Gastrocnemius medialis (tissue), 4 donors: ENCODE results near the gene ABHD17B. TPM values are rescaled to one million over a fixed set of nuclear protein-coding genes. Genes with fewer than 3 reads are reported as not detected.
"Not testable (repeated sequence)": the region's sequence is repeated elsewhere in the genome, so short reads cannot be mapped to it uniquely, and the experiment has no call there.

Experiments used
- ATAC-seq, 2 donors: fragments of 150-250 bp; one replicate each; pipeline ENCODE4 v1.9.1; 2016
- DNase-seq, 2 donors: peaks; one replicate each; pipeline ENCODE4 v3.0.0-alpha.2; 2019
- H3K27ac ChIP-seq, 4 donors: fragments of 200-600 bp; sonication (generic); 1 replicate in 1 of 4; 2 replicates in 3 of 4; pipeline ENCODE4 v1.5.1; 2016 to 2018; ENCODE audit warnings: mild to moderate bottlenecking in 2 of 4, moderate library complexity in 1 of 4
- H3K27me3 ChIP-seq, 3 donors: fragments of 200-600 bp; sonication (generic) in 2 of 3; 1 replicate in 1 of 3; 2 replicates in 2 of 3; pipeline versions ENCODE4 v1.5.1 to v1.6.0; 2016 to 2019; ENCODE audit warnings: mild to moderate bottlenecking in 1 of 3, moderate library complexity in 1 of 3
- H3K36me3 ChIP-seq, 2 donors: fragments of 200-600 bp; sonication (generic) in 1 of 2; one replicate each; pipeline ENCODE4 v1.5.1; 2017 to 2018
- H3K4me1 ChIP-seq, 2 donors: fragments of 200-600 bp; sonication (generic) in 1 of 2; one replicate each; pipeline ENCODE4 v1.5.1; 2016 to 2017; ENCODE audit warnings: mild to moderate bottlenecking in 2 of 2
- H3K4me3 ChIP-seq, 4 donors: fragments of 200-600 bp; sonication (generic) in 3 of 4; 1 replicate in 1 of 4; 2 replicates in 3 of 4; pipeline ENCODE4 v1.5.1; 2016 to 2019; ENCODE audit warnings: mild to moderate bottlenecking in 2 of 4
- H3K9me3 ChIP-seq, 3 donors: fragments of 200-600 bp; sonication (generic) in 2 of 3; 1 replicate in 1 of 3; 2 replicates in 2 of 3; pipeline ENCODE4 v1.5.1; 2016 to 2019
- CTCF ChIP-seq, 5 experiments: fragments of 450-650 bp in 3 of 5; fragments of 200-600 bp in 2 of 5; sonication (generic) in 2 of 5; IDR thresholded peaks in 4 of 5; conservative IDR thresholded peaks in 1 of 5; 1 replicate in 4 of 5; 2 replicates in 1 of 5; pipeline ENCODE4 v1.5.1; 2016 to 2019; ENCODE audit warnings: antibody characterized with exemption in 5 of 5, mild to moderate bottlenecking in 3 of 5, moderate library complexity in 3 of 5
- POLR2A ChIP-seq, 2 donors: fragments of 450-650 bp; IDR thresholded peaks; one replicate each; pipeline ENCODE4 v1.6.1; 2017; ENCODE audit warnings: antibody characterized with exemption in 2 of 2, mild to moderate bottlenecking in 2 of 2, moderate library complexity in 2 of 2
- in situ Hi-C, 4 donors: fragments of 200-750 bp; cut with MboI; loops; one replicate each; pipeline versions ENCODE4 v1.15.0 to v1.8.0; 2017; ENCODE audit warnings: low sequenced_read_pairs in 4 of 4
- intact Hi-C: fragments of 100-400 bp; cut with DNase I; formaldehyde crosslinking; loops from one replicate; pipeline ENCODE4 v1.15.1; 2023; ENCODE audit warnings: low total_unique reads
- total RNA-seq, 4 donors: library from RNA; depleted of rRNA; stranded (reverse); fragments of >200 nt; gene quantifications; one replicate each; pipeline versions ENCODE4 v1.1.0 to v1.2.3, GENCODE V29; 2016

The ABHD17B gene
- total RNA-seq: 10 to 100 TPM; 20.7 to 35.0 (median 27.0) TPM

GRCh38 chr9:71911061-71911907 lies at the start of gene ABHD17B, which contains the start of gene C9orf85:
Gene ABHD17B (minus strand): TSS chr9:71911193. CDS start chr9:71875080, 36,113 bp downstream.
Gene C9orf85 (plus strand): TSS chr9:71911639. CDS start chr9:71911735, 96 bp downstream.
- no peak for TF ChIP-seq CTCF (IDR thresholded peaks at IDR 0.05 in 4 of 5, conservative IDR thresholded peaks at IDR 0.05 in 1 of 5)
- peak; percentile 91 to 98 for TF ChIP-seq POLR2A (IDR thresholded peaks at IDR 0.05)
- in situ Hi-C loops (loop anchor here in 1 of 4 donors (25.0 kb wide), 1 partner anchor 676 kb away; no protein-coding TSS in a partner anchor), intact Hi-C loops (loop anchor here (1.0 to 5.0 kb wide), 7 partner anchors 32 to 1652 kb away; partner anchors contain the start of genes ALDH1A1 and SMC5)
- no peaks in the 10 kb centered on the region for H3K36me3 ChIP-seq
- H3K4me3 ChIP-seq: peak within 1 kb of the TSS; percentile 73 to 96 (median 87)
- DNase-seq (peak; percentile 99), ATAC-seq (peak; percentile 91 to 96)
- H3K9me3 ChIP-seq: no peaks in the 10 kb centered on the region
- peaks cover 42 to 58% of the 10 kb centered on the region in 2 donors for H3K4me1 ChIP-seq
- H3K27ac ChIP-seq: peak within 1 kb of the TSS; percentile 88 to 96 (median 92)
- H3K27me3 ChIP-seq: no peaks in the 10 kb centered on the region

DNA sequence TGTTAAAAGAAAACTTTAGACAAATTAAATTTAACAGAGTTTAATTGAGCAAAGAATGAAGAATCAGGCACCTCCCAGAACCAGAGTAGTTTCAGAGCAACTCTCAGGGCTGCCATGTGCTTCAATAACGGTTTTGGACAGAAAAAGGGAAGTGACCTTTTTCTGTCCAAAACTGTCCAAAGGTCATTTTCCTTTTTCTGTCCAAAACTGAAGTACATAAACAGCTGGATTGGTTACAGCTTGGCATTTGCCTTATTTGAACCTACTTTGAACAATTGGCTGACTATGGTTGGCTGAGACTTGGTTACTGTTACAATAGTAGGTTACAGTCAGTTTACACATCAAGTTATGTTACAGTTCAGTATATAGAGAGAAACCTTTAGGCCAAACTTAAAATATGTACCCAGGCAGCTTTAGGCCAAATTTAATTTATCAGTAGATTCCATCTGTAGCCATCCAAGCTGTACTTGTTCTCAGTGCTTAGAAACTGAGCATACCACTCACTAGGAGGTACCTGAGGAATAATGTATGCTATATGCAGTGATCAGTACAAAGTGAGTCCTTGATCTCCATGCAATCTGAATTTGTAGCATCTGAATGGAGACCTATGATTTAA lies 44.4 kb upstream of the ABHD17B start:
- H3K27me3 ChIP-seq: no peaks in the 10 kb centered on the region
- peaks cover 0 to 3% of the 10 kb centered on the region in 2 donors for H3K4me1 ChIP-seq
- H3K36me3 ChIP-seq: no peaks in the 10 kb centered on the region
- ATAC-seq (no peak), DNase-seq (no peak)
- no peak for TF ChIP-seq POLR2A (IDR thresholded peaks at IDR 0.05)
- TF ChIP-seq CTCF (IDR thresholded peaks at IDR 0.05 in 4 of 5, conservative IDR thresholded peaks at IDR 0.05 in 1 of 5): no peak
- in situ Hi-C loops: no loop called here
- H3K4me3 ChIP-seq: no peak overlapping the region
- H3K9me3 ChIP-seq: no peaks in the 10 kb centered on the region
- intact Hi-C loops: no loop called here
- no peak overlapping the region for H3K27ac ChIP-seq

DNA sequence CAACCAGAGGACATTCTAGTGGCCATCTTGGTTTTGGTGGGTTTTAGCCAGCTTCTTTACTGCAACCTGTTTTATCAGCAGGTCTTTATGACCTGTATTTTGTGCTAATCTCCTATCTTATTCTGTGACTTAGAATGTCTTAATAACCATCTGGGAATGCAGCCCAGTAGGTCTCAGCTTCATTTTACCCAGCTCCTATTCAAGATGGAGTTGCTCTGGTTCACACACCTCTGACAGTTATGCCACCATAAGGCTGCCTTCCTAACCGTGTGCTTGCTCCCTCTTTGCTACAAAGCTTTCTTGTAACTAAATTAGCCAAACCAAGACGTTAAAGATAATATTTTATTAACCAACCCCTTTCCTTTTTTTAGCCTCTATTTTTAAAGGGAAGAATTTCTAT lies 43.7 kb upstream of the ABHD17B start:
- in situ Hi-C loops, DNase-seq, H3K27me3 ChIP-seq, H3K4me1 ChIP-seq, H3K27ac ChIP-seq, H3K4me3 ChIP-seq, H3K36me3 ChIP-seq, ATAC-seq, H3K9me3 ChIP-seq: not testable (repeated sequence)
- intact Hi-C loops: loop anchor here (5.0 kb wide), 1 partner anchor 918 kb away; no protein-coding TSS in a partner anchor

DNA sequence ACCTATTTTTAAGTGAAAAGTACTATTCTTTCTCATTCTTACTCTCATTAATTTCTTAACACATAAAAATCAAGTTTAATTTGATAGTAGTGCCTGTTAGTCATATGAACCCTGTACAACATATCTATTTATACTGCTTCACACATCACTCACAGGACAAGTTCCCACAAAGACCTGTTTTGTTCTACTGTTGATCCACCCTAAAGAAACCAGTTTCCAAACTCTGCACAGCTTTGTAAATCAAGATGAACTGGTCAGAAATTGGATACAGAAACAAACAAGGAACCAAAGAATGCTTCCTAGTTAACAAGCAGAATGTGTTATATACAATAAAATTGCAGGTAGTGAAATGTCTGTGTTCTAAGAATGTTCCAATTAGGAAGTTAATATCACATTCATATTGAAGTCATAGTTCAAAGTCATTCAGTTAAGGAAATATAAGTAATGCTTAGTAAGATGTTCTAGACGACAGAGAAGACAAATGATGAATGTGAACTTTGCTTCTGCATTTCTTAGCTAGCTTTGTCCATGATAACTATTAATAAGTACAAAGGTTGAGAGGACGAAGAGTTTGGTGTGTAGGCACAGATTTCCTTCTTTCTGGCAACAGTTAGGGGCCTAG lies 33.9 kb upstream of the ABHD17B start:
- H3K9me3 ChIP-seq: no peaks in the 10 kb centered on the region
- peaks cover 11 to 38% of the 10 kb centered on the region in 2 donors for H3K4me1 ChIP-seq
- peak overlapping the region in 2 of 4 donors; percentile 45 to 52 for H3K27ac ChIP-seq
- H3K4me3 ChIP-seq: no peak overlapping the region
- intact Hi-C loops: loop anchor here (5.0 kb wide), 1 partner anchor 37 kb away; no protein-coding TSS in a partner anchor
- no peak for TF ChIP-seq CTCF (IDR thresholded peaks at IDR 0.05 in 4 of 5, conservative IDR thresholded peaks at IDR 0.05 in 1 of 5)
- no peak for TF ChIP-seq POLR2A (IDR thresholded peaks at IDR 0.05)
- no peaks in the 10 kb centered on the region for H3K27me3 ChIP-seq
- no peaks in the 10 kb centered on the region for H3K36me3 ChIP-seq
- in situ Hi-C loops: no loop called here
- ATAC-seq (peak; percentile 53 to 81), DNase-seq (no peak)
